Colonic mucosa (tissue), 4 donors: ENCODE measurements around the gene NR3C1. TPM values are rescaled to one million over a fixed set of nuclear protein-coding genes. Genes with fewer than 3 reads are reported as not detected.

ENCODE experiments used
- DNase-seq: peaks from one replicate; pipeline ENCODE4 v3.0.0-alpha.2; 2020
- H3K27ac ChIP-seq: fragments of 200-600 bp; one replicate; pipeline ENCODE4 v1.8.0; 2021
- H3K27me3 ChIP-seq: fragments of 200-600 bp; one replicate; pipeline ENCODE4 v1.8.0; 2021
- H3K36me3 ChIP-seq: fragments of 200-600 bp; one replicate; pipeline ENCODE4 v1.8.0; 2021
- H3K4me1 ChIP-seq: fragments of 200-600 bp; one replicate; pipeline ENCODE4 v1.8.0; 2021; ENCODE audit warnings: mild to moderate bottlenecking
- H3K4me3 ChIP-seq: fragments of 200-600 bp; one replicate; pipeline ENCODE4 v1.8.0; 2021
- H3K9ac ChIP-seq, 2 donors: one replicate each; pipeline ENCODE4 v1.7.0; 2013; ENCODE audit warnings: control low read depth in 2 of 2, low read depth in 2 of 2, low read length in 2 of 2
- H3K9me3 ChIP-seq: fragments of 200-600 bp; one replicate; pipeline ENCODE4 v1.8.0; 2021
- CTCF ChIP-seq: fragments of 200-600 bp; IDR thresholded peaks from one replicate; pipeline ENCODE4 v1.8.0; 2022; ENCODE audit warnings: antibody characterized with exemption, mild to moderate bottlenecking
- intact Hi-C: fragments of 100-400 bp; cut with DNase I; formaldehyde crosslinking; loops from one replicate; pipeline ENCODE4 v1.14.1; 2022
- total RNA-seq, 2 donors: library from RNA; stranded (reverse); fragmentation: NEBNext Ultra II Directional in 1 of 2; extraction: Animal tissue kit (Norgen Biotek cat#: 25700) in 1 of 2; gene quantifications; one replicate each; pipeline ENCODE4 v1.2.1, GENCODE V29; 2021
- donor health status: healthy.
- donor health status: DM: no; HTN: no; CAD: no.
- donor health status: DM: no; HTN: no; CAD: no.

NR3C1 gene
- total RNA-seq, 2 donors from 2014 or later = 13.0 to 23.5 TPM

- Histone ChIP-seq H3K4me3 (no peak overlapping the region), H3K9ac (no peak overlapping the region), H3K27me3 (no peaks in the 10 kb centered on the region), H3K36me3 (no peaks in the 10 kb centered on the region), H3K9me3 (no peaks in the 10 kb centered on the region), H3K4me1 (no peaks in the 10 kb centered on the region), H3K27ac (no peak overlapping the region)
- no peak for TF ChIP-seq CTCF
- DNase-seq = no peak
- intact Hi-C loops = no loop called here
These were observed 5.5 kb downstream of the NR3C1 start for GRCh38 chr5:143398053-143398355.

GRCh38 chr5:143397302-143398052, 6.0 kb downstream of the NR3C1 start:
- Histone ChIP-seq H3K4me1 (no peaks in the 10 kb centered on the region), H3K9ac (no peak overlapping the region), H3K9me3 (no peaks in the 10 kb centered on the region), H3K4me3 (no peak overlapping the region), H3K36me3 (no peaks in the 10 kb centered on the region), H3K27ac (no peak overlapping the region), H3K27me3 (no peaks in the 10 kb centered on the region)
- DNase-seq = no peak
- intact Hi-C loops = no loop called here
- TF ChIP-seq CTCF = no peak

DNA sequence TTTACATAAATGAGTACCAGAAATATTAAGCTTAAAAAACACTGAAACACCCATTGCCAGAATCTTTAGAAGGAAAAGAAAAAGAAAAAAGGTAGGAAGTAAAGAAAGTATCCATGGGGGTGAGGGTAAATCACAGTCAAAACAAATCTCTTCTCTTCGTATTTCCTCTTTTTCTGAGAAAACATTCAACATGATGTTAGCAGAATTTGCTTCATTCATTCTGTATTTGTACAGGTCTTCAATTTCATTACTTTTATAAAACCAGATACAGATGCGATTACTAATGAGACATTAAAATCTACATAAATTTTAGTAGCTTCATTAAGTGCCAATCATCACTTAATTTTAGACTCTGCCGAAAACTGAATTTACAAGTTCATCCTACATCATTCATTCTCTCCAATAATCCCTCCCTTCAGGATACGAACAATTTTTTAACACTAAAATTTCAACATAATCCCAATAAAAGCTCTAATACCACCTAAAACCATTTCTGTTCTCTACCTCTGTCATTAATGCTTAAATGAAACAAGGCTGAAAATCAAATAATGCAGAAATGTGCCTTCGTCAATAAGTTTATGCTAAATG, 7.0 kb downstream of the NR3C1 start:
- Histone ChIP-seq H3K27me3 (no peaks in the 10 kb centered on the region), H3K4me3 (no peak overlapping the region), H3K36me3 (no peaks in the 10 kb centered on the region), H3K9me3 (no peaks in the 10 kb centered on the region), H3K9ac (no peak overlapping the region), H3K4me1 (no peaks in the 10 kb centered on the region), H3K27ac (no peak overlapping the region)
- TF ChIP-seq CTCF = no peak
- intact Hi-C loops = no loop called here
- DNase-seq = no peak

- Histone ChIP-seq H3K27ac (no peak overlapping the region), H3K27me3 (no peaks in the 10 kb centered on the region), H3K9ac (no peak overlapping the region), H3K36me3 (no peaks in the 10 kb centered on the region), H3K4me3 (no peak overlapping the region), H3K9me3 (no peaks in the 10 kb centered on the region), H3K4me1 (no peaks in the 10 kb centered on the region)
- no peak for TF ChIP-seq CTCF
- DNase-seq = no peak
- intact Hi-C loops = no loop called here
These were observed 7.7 kb downstream of the NR3C1 start for GRCh38 chr5:143395638-143396352.

DNA sequence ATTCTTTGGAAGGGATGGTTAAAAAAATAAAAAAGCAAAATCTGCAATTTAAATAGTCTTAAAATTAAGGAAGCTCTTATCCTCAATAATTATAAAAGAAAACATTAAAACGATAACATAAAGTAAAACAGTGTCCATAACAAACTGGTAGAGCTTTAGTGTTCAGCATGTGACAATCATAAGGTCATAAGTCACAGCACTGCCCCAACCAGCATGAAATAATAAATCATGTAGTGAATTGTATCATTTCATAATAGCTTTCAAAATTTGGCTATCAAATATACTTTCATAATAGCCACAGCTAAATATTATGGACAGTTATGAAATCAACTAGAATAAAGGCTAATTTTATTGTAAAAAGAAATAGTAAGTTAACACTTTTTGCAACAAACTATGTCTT, 10.0 kb downstream of the NR3C1 start:
- Histone ChIP-seq H3K27ac (no peak overlapping the region), H3K9me3 (no peaks in the 10 kb centered on the region), H3K36me3 (no peaks in the 10 kb centered on the region), H3K27me3 (no peaks in the 10 kb centered on the region), H3K4me1 (no peaks in the 10 kb centered on the region), H3K4me3 (no peak overlapping the region), H3K9ac (no peak overlapping the region)
- intact Hi-C loops = no loop called here
- TF ChIP-seq CTCF = no peak
- no peak for DNase-seq
